Measurements from ENCODE around the gene EXD3.

GRCh38 chr9:137330689-137331088 is 92.3 kb downstream of the EXD3 start:
- TF ChIP-seq, protein P1, sequence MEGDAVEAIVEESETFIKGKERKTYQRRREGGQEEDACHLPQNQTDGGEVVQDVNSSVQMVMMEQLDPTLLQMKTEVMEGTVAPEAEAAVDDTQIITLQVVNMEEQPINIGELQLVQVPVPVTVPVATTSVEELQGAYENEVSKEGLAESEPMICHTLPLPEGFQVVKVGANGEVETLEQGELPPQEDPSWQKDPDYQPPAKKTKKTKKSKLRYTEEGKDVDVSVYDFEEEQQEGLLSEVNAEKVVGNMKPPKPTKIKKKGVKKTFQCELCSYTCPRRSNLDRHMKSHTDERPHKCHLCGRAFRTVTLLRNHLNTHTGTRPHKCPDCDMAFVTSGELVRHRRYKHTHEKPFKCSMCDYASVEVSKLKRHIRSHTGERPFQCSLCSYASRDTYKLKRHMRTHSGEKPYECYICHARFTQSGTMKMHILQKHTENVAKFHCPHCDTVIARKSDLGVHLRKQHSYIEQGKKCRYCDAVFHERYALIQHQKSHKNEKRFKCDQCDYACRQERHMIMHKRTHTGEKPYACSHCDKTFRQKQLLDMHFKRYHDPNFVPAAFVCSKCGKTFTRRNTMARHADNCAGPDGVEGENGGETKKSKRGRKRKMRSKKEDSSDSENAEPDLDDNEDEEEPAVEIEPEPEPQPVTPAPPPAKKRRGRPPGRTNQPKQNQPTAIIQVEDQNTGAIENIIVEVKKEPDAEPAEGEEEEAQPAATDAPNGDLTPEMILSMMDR (conservative IDR thresholded peaks at IDR 0.05 in 1 of 2, IDR thresholded peaks at IDR 0.05 in 1 of 2; ENCODE audit: low read depth in 1 of 2, low read length in 2 of 2) = no peak
- no peak for TF ChIP-seq EZH2 (IDR thresholded peaks at IDR 0.05; ENCODE audit: low read length, missing control alignments)
